Spleen (tissue), 11 donors: ENCODE results near the gene NLGN1. TPM values are rescaled to one million over a fixed set of nuclear protein-coding genes. Genes with fewer than 3 reads are reported as not detected.

ENCODE experiments used
- DNase-seq: peaks from one replicate; pipeline ENCODE4 v3.0.0-alpha.2; 2020
- H3K27ac ChIP-seq, 8 donors: fragments of 200-600 bp; sonication (generic) in 7 of 8; 1 replicate in 4 of 8; 2 replicates in 4 of 8; pipeline versions ENCODE4 v1.5.0 to v1.8.0; 2016 to 2021; ENCODE audit warnings: inconsistent platforms in 4 of 8, mild to moderate bottlenecking in 4 of 8, moderate library complexity in 1 of 8
- H3K27me3 ChIP-seq, 7 donors: fragments of 200-600 bp; sonication (generic) in 6 of 7; replicated peaks in 1 of 7; 1 replicate in 4 of 7; 2 replicates in 3 of 7; pipeline versions ENCODE4 v1.5.0 to v1.8.0; 2016 to 2021; ENCODE audit warnings: inconsistent platforms in 3 of 7, mild to moderate bottlenecking in 1 of 7
- H3K36me3 ChIP-seq, 6 donors: fragments of 200-600 bp; sonication (generic) in 5 of 6; 1 replicate in 4 of 6; 2 replicates in 2 of 6; pipeline versions ENCODE4 v1.5.0 to v1.8.0; 2016 to 2021; ENCODE audit warnings: inconsistent platforms in 2 of 6
- H3K4me1 ChIP-seq, 6 donors: fragments of 200-600 bp; sonication (generic) in 5 of 6; 1 replicate in 3 of 6; 2 replicates in 3 of 6; pipeline versions ENCODE4 v1.5.0 to v1.8.0; 2016 to 2021; ENCODE audit warnings: inconsistent platforms in 3 of 6
- H3K4me3 ChIP-seq, 8 donors: fragments of 200-600 bp; sonication (generic) in 7 of 8; 1 replicate in 4 of 8; 2 replicates in 4 of 8; pipeline versions ENCODE4 v1.5.0 to v1.8.0; 2016 to 2021; ENCODE audit warnings: inconsistent platforms in 4 of 8, mild to moderate bottlenecking in 4 of 8, moderate library complexity in 2 of 8
- H3K9me3 ChIP-seq, 8 donors: fragments of 200-600 bp; sonication (generic) in 7 of 8; 1 replicate in 4 of 8; 2 replicates in 4 of 8; pipeline versions ENCODE4 v1.5.0 to v1.8.0; 2016 to 2021; ENCODE audit warnings: inconsistent platforms in 4 of 8
- CTCF ChIP-seq, 11 experiments: fragments of 200-600 bp in 7 of 11; fragments of 450-650 bp in 4 of 11; sonication (generic) in 4 of 11; IDR thresholded peaks in 8 of 11; conservative IDR thresholded peaks in 3 of 11; 1 replicate in 7 of 11; 2 replicates in 4 of 11; pipeline versions ENCODE4 v1.4.0 to v1.8.0; 2016 to 2021; ENCODE audit warnings: antibody characterized with exemption in 11 of 11, inconsistent platforms in 4 of 11, mild to moderate bottlenecking in 1 of 11
- POLR2A ChIP-seq, 3 donors: fragments of 450-650 bp; IDR thresholded peaks; one replicate each; pipeline ENCODE4 v1.5.1; 2017; ENCODE audit warnings: antibody characterized with exemption in 3 of 3, mild to moderate bottlenecking in 1 of 3
- POLR2AphosphoS5 ChIP-seq, 3 donors: sonication (generic); formaldehyde crosslinking; IDR thresholded peaks; one replicate each; pipeline ENCODE4 v1.5.1; 2017; ENCODE audit warnings: antibody characterized with exemption in 3 of 3
- WGBS, 5 donors: extraction: QIAGEN DNeasy Blood & Tissue Kit in 3 of 5; methylation state at CpG; one replicate each; pipeline versions ENCODE4 v1.1.5 to v1.1.7; 2013 to 2018; 5-methylcytosine and 5-hydroxymethylcytosine counted together
- intact Hi-C: fragments of 100-400 bp; cut with DNase I; formaldehyde crosslinking; loops from one replicate; pipeline ENCODE4 v1.15.0; 2023; ENCODE audit warnings: low total_unique reads
- polyA plus RNA-seq, 3 donors: library from polyadenylated mRNA; stranded (reverse); fragments of 200-250 nt; gene quantifications; one replicate each; pipeline ENCODE4 v1.2.1, GENCODE V29; 2013
- total RNA-seq, 7 donors: library from RNA; depleted of rRNA in 3 of 7; stranded (reverse); fragments of >200 nt in 3 of 7; fragmentation: NEBNext Ultra II Directional in 4 of 7; extraction: Animal tissue kit (Norgen Biotek cat#: 25700) in 4 of 7; gene quantifications; one replicate each; pipeline versions ENCODE4 v1.1.0 to v1.2.1, GENCODE V29; 2016 to 2021
- donor health status: healthy with polysubstance abuse.
- donor health status: DM: no; HTN: no; CAD: no; lungs with moderate emphysema.
- donor health status: DM: no; HTN: no; CAD: no.
- donor health status: Bipolar disorder and iron deficiency.
- donor health status: healthy.
- donor health status: DM: no; HTN: no; CAD: no.
- donor health status: DM: yes; HTN: yes; CAD: no.

Gene NLGN1
- total and polyA plus RNA-seq, 10 donors, result 0.03 to 0.13 (median 0.03) TPM; not detected in 7

GRCh38 chr3:174331095-174331800 lies 933.7 kb downstream of the NLGN1 start:
- Histone ChIP-seq H3K4me1 (no peaks in the 10 kb centered on the region), H3K27me3 (no peaks in the 10 kb centered on the region), H3K27ac (peak overlapping the region in 2 of 8 donors; percentile 31 to 56), H3K4me3 (no peak overlapping the region), H3K9me3 (no peaks in the 10 kb centered on the region), H3K36me3 (no peaks in the 10 kb centered on the region)
- 49 to 77% (median 57%) methylated on average over 6 of the region's 6 CpGs for WGBS, 5 donors
- intact Hi-C loops, result no loop called here
- no peak for TF ChIP-seq CTCF (IDR thresholded peaks at IDR 0.05 in 8 of 11, conservative IDR thresholded peaks at IDR 0.05 in 3 of 11)
- no peak for TF ChIP-seq POLR2A (IDR thresholded peaks at IDR 0.05)
- TF ChIP-seq POLR2AphosphoS5 (IDR thresholded peaks at IDR 0.05), result no peak
- no peak for DNase-seq

GRCh38 chr3:174332391-174332790 lies 934.8 kb downstream of the NLGN1 start:
- WGBS, 5 donors, result 45 to 82% (median 71%) methylated on average over 2 of the region's 2 CpGs

GRCh38 chr3:174333640-174334039 lies 936.1 kb downstream of the NLGN1 start:
- Histone ChIP-seq H3K4me3 (no peak overlapping the region), H3K4me1 (peaks cover 0 to 6% (median 0%) of the 10 kb centered on the region in 6 donors), H3K27ac (no peak overlapping the region), H3K27me3 (no peaks in the 10 kb centered on the region), H3K36me3 (no peaks in the 10 kb centered on the region), H3K9me3 (no peaks in the 10 kb centered on the region)
- intact Hi-C loops, result no loop called here
- WGBS, 5 donors, result 72 to 85% (median 81%) methylated on average over 2 of the region's 2 CpGs
- no peak for DNase-seq
- TF ChIP-seq CTCF (IDR thresholded peaks at IDR 0.05 in 8 of 11, conservative IDR thresholded peaks at IDR 0.05 in 3 of 11) (no peak), POLR2AphosphoS5 (IDR thresholded peaks at IDR 0.05) (no peak), POLR2A (IDR thresholded peaks at IDR 0.05) (no peak)

More at GRCh38 chr3:174332391-174332790, 934.8 kb downstream of the NLGN1 start:
- Histone ChIP-seq H3K27ac (no peak overlapping the region), H3K36me3 (no peaks in the 10 kb centered on the region), H3K9me3 (no peaks in the 10 kb centered on the region), H3K4me1 (peaks cover 0 to 6% (median 0%) of the 10 kb centered on the region in 6 donors), H3K4me3 (no peak overlapping the region), H3K27me3 (no peaks in the 10 kb centered on the region)
- TF ChIP-seq CTCF (IDR thresholded peaks at IDR 0.05 in 8 of 11, conservative IDR thresholded peaks at IDR 0.05 in 3 of 11), result no peak
- no peak for TF ChIP-seq POLR2AphosphoS5 (IDR thresholded peaks at IDR 0.05)
- TF ChIP-seq POLR2A (IDR thresholded peaks at IDR 0.05), result no peak
- intact Hi-C loops, result no loop called here
- no peak for DNase-seq

GRCh38 chr3:174334111-174334510 lies 936.6 kb downstream of the NLGN1 start:
- DNase-seq, result no peak
- Histone ChIP-seq H3K4me3 (no peak overlapping the region), H3K9me3 (no peaks in the 10 kb centered on the region), H3K36me3 (no peaks in the 10 kb centered on the region), H3K27ac (no peak overlapping the region), H3K4me1 (peaks cover 0 to 6% (median 0%) of the 10 kb centered on the region in 6 donors), H3K27me3 (no peaks in the 10 kb centered on the region)
- TF ChIP-seq CTCF (IDR thresholded peaks at IDR 0.05 in 8 of 11, conservative IDR thresholded peaks at IDR 0.05 in 3 of 11) (no peak), POLR2AphosphoS5 (IDR thresholded peaks at IDR 0.05) (no peak), POLR2A (IDR thresholded peaks at IDR 0.05) (no peak)
- 64 to 78% (median 69%) methylated on average over 3 of the region's 3 CpGs for WGBS, 5 donors
- intact Hi-C loops, result no loop called here
